ENCODE measurements around the gene ALDH1L2. TPM values are rescaled to one million over a fixed set of nuclear protein-coding genes. Genes with fewer than 3 reads are reported as not detected.

The ALDH1L2 gene
- total and polyA plus RNA-seq, 10 donors = 0.07 to 10.4 (median 3.2) TPM

DNA sequence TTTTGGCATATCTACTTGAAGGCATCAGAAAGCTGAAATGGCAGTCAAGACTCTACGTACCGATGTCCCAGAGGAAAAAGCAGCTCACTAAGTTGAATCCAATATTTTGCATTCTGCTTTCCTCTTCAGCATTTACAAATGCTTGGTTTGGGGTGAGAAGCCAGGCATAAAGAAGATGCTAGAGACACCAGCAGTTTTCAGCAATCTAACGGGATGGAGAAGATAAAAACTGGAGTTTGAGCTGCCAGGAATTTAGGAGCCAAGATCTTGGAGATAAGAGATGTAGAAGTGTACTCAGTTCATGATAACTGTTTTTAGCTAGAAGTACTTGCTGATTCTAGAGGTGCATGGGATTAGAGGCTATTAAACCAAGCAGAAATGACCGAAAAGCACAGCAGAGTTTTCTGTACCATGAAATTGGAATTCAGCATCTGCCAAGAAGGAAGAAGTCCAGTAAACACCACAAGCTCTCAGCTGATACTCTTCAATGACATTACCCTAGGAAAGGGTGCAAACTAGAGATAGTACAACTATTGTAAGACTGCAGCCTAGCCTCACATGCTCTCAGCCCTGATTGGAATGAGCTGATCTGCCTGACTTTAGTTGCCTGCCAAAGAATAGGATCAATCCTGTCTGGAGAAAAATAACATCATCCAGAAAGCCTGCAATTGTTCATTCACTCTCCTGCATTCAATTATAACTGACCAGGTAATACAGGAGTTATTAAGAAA, 7.4 kb upstream of the ALDH1L2 start:
- H3K4me1 ChIP-seq = no peaks in the 10 kb centered on the region
- H3K36me3 ChIP-seq = no peaks in the 10 kb centered on the region
- intact Hi-C loops (cut with DNase I; ENCODE audit: low total_unique reads) = no loop called here
- H3K27me3 ChIP-seq (replicated peaks in 1 of 7) = peaks cover 0 to 10% (median 0%) of the 10 kb centered on the region in 7 donors
- no peak overlapping the region for H3K4me3 ChIP-seq
- DNase-seq = no peak
- 54 to 75% (median 72%) methylated on average over 4 of the region's 4 CpGs for WGBS, 5 donors
- no peak overlapping the region for H3K27ac ChIP-seq
- H3K9me3 ChIP-seq = peaks cover 0 to 35% (median 22%) of the 10 kb centered on the region in 8 donors
- TF ChIP-seq, protein P1, sequence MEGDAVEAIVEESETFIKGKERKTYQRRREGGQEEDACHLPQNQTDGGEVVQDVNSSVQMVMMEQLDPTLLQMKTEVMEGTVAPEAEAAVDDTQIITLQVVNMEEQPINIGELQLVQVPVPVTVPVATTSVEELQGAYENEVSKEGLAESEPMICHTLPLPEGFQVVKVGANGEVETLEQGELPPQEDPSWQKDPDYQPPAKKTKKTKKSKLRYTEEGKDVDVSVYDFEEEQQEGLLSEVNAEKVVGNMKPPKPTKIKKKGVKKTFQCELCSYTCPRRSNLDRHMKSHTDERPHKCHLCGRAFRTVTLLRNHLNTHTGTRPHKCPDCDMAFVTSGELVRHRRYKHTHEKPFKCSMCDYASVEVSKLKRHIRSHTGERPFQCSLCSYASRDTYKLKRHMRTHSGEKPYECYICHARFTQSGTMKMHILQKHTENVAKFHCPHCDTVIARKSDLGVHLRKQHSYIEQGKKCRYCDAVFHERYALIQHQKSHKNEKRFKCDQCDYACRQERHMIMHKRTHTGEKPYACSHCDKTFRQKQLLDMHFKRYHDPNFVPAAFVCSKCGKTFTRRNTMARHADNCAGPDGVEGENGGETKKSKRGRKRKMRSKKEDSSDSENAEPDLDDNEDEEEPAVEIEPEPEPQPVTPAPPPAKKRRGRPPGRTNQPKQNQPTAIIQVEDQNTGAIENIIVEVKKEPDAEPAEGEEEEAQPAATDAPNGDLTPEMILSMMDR (IDR thresholded peaks at IDR 0.05 in 8 of 11, conservative IDR thresholded peaks at IDR 0.05 in 3 of 11) = no peak
- TF ChIP-seq POLR2A (IDR thresholded peaks at IDR 0.05) (no peak), POLR2AphosphoS5 (IDR thresholded peaks at IDR 0.05) (no peak)

DNA sequence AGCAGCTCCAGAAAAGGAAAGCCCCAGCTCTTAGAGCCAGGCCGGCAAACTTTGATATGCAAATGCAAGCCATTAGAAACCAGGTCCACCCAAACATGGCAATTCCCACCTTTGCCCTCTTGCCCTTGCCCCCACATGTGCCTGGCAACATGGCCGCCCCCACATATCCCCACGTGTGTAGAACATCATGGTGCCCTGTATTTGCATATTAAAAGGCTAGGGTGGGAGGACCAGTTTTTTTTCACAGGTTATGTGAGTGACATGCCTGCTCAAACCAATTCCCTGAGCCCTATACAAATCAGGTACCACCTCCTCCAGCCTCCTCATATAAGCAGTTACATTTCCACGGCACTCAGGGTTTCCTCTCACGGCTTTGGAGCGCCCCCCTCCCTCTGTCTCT, 6.1 kb upstream of the ALDH1L2 start:
- DNase-seq = no peak
- H3K4me3 ChIP-seq = no peak overlapping the region
- H3K9me3 ChIP-seq = peaks cover 0 to 25% (median 10%) of the 10 kb centered on the region in 8 donors
- TF ChIP-seq POLR2AphosphoS5 (IDR thresholded peaks at IDR 0.05) = no peak
- TF ChIP-seq, protein P1 (IDR thresholded peaks at IDR 0.05 in 8 of 11, conservative IDR thresholded peaks at IDR 0.05 in 3 of 11) = no peak
- no peak for TF ChIP-seq POLR2A (IDR thresholded peaks at IDR 0.05)
- WGBS, 5 donors = 68 to 82% (median 75%) methylated on average over 6 of the region's 6 CpGs
- H3K36me3 ChIP-seq = no peaks in the 10 kb centered on the region
- peaks cover 0 to 10% (median 0%) of the 10 kb centered on the region in 7 donors for H3K27me3 ChIP-seq (replicated peaks in 1 of 7)
- intact Hi-C loops (cut with DNase I; ENCODE audit: low total_unique reads) = no loop called here
- no peaks in the 10 kb centered on the region for H3K4me1 ChIP-seq
- H3K27ac ChIP-seq = no peak overlapping the region

DNA sequence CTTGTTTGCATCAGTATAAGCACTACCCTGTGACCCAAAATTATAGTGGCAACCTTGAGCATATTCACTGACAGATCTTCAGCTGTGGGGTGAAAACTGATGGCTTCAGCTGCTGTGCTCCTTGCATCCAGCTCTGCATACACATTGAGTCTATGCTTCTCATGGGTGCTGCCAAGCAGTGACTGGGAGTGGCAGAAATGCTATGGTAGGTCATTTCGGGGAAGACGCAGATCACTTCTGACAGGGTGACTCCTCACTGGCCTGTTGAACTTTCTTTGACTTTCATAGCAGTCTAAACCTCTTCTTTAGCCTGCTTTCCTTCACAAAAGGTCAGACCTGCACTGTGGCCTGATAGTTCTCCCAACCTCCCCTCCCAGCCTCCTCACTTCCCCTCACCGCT, 5.6 kb upstream of the ALDH1L2 start:
- WGBS, 5 donors = 76 to 88% (median 85%) methylated on average over 3 of the region's 3 CpGs
- TF ChIP-seq, protein P1 (IDR thresholded peaks at IDR 0.05 in 8 of 11, conservative IDR thresholded peaks at IDR 0.05 in 3 of 11) = no peak
- TF ChIP-seq POLR2AphosphoS5 (IDR thresholded peaks at IDR 0.05) (no peak), POLR2A (IDR thresholded peaks at IDR 0.05) (no peak)
- no peaks in the 10 kb centered on the region for H3K36me3 ChIP-seq
- H3K4me1 ChIP-seq = peaks cover 0 to under 1% (median 0%) of the 10 kb centered on the region in 6 donors
- H3K4me3 ChIP-seq = no peak overlapping the region
- H3K27ac ChIP-seq = no peak overlapping the region
- intact Hi-C loops (cut with DNase I; ENCODE audit: low total_unique reads) = no loop called here
- DNase-seq = no peak
- H3K27me3 ChIP-seq (replicated peaks in 1 of 7) = peaks cover 0 to 15% (median under 1%) of the 10 kb centered on the region in 7 donors
- H3K9me3 ChIP-seq = peaks cover 0 to 20% (median 5%) of the 10 kb centered on the region in 8 donors

DNA sequence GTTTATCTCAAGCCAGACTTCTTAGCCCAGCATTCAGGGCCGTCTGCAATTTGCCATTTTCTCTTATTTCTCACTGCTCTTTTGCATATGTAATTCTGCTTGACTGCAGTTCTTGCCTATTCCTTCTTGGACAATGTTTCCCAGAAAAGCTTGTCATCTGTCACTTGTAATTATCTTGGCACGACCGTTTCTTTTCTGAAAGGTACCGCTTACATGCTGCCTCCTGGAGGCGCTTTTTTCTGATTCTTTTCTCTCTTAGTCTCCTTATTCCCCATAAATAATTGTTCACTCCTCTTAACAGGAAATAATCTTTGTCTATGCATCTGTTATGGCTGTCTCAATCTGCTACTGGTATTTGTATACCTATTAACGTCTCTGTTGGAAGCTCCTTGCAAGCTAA, 1.2 kb upstream of the ALDH1L2 start:
- H3K9me3 ChIP-seq = peaks cover 0 to 6% (median 0%) of the 10 kb centered on the region in 8 donors
- H3K27me3 ChIP-seq (replicated peaks in 1 of 7) = peaks cover 0 to 33% (median 12%) of the 10 kb centered on the region in 7 donors
- TF ChIP-seq POLR2AphosphoS5 (IDR thresholded peaks at IDR 0.05) (no peak), POLR2A (IDR thresholded peaks at IDR 0.05) (no peak)
- TF ChIP-seq, protein P1 (IDR thresholded peaks at IDR 0.05 in 8 of 11, conservative IDR thresholded peaks at IDR 0.05 in 3 of 11) = no peak
- H3K4me1 ChIP-seq = peaks cover 8 to 19% (median 13%) of the 10 kb centered on the region in 6 donors
- DNase-seq = no peak
- no peak overlapping the region for H3K4me3 ChIP-seq
- H3K36me3 ChIP-seq = no peaks in the 10 kb centered on the region
- no peak overlapping the region for H3K27ac ChIP-seq
- intact Hi-C loops (cut with DNase I; ENCODE audit: low total_unique reads) = no loop called here
- 86 to 94% (median 90%) methylated on average over 6 of the region's 6 CpGs for WGBS, 5 donors
